ENCODE measurements around the gene RB1.
"Not testable (repeated sequence)": the region's sequence is repeated elsewhere in the genome, so short reads cannot be mapped to it uniquely, and the experiment has no call there.

The RB1 gene

DNA sequence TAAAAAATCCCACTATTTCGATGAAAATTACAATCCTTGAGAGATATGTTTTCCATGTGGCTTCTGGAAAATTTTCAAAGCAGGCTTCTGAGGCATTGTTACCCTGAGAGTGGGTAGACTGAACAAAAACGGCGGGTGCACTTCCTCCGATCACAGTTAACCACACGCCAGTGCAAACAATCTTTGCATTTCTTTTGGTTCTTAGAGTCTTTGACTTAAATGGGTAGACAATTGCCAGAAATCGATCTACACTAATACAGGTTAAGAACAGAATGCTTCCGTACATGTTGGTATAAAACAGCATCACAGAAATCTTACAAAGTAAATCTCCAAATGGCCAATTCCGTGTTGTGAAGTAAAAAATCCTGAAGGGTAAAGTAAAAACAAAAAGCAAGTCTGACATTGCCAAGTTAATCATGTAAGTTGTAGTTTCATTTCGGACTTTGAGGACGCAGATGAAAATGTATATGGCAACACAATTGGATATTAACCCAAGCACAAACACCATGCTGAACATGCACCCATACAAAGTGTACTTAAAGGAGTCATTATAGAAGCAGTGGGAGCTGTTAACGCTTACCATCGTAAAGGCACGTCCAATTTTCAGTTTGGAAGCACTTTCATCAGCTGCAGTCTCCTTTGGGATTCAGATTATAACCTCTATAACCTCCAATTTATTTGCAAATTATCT is 108.4 kb downstream of the RB1 start:
- peak; percentile 71 for DNase-seq

DNA sequence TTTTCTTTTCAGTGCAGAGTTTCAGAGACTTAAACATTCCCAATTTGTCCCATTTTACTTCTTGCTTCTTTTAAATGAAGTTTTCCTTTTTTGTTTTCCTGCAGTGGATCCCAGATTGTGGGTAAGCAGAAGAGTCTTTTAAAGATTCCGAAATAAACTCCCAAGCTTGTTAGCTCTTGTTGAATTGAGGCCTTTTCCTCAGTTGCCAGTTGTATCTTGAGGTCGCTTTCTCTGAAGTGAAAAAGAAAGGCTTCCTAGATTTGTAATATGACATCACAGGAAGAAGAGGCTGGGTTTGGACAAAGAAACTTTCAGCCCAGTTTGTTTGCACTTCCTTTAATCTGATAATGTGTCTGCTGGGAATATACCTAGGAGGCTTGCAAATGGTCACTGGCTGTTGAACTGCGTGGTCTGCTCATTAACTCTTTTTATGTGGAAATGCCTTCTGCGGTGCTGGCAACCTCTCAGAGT is 109.4 kb downstream of the RB1 start, which contains the start of gene LPAR6:
Gene LPAR6, minus strand, starts transcription at position 233 of the 471 bp plus-strand sequence. CDS start 690 bp downstream, outside the sequence.
- peak; percentile 65 for DNase-seq

DNA sequence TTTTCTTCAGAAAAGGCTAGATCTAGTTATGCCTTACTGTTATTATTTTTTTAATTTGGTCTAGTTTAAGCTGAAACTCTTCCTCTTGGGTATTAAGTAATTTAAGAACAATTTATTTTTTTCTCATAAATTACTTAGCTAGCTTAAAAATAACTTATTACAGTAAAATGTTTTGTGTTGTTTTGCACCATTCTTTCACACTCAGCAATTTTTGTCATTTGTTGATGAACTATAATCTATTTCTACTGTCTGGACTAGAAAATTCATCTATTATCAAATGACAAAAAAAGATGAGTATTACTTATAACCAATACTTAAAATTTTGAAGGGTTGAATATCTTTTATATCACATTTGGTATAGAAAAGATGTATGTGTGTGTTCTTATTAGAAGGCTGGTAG is 111.0 kb downstream of the RB1 start:
- no peak for DNase-seq

DNA sequence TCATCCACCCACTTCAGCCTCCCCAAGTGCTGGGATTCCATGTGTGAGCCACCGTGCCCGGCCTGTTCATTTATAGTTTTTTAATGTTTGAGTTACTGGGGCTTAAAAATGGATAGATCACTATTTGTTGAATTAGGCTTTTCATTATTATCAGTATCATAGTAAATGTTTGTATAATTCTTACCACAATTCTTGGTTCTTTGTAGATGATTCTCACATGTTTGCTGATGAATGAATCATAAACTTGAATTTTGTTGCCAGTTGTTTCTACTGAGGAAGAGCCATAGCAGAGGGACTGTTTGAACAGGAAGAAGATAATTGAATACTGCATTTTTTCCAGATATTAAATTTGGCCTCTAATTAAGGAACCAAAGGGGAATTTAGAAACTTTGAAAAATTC is 112.0 kb downstream of the RB1 start:
- DNase-seq: no peak

- not testable (repeated sequence) for DNase-seq
Observed at GRCh38 chr13:48422003-48422402, 118.5 kb downstream of the RB1 start.

DNA sequence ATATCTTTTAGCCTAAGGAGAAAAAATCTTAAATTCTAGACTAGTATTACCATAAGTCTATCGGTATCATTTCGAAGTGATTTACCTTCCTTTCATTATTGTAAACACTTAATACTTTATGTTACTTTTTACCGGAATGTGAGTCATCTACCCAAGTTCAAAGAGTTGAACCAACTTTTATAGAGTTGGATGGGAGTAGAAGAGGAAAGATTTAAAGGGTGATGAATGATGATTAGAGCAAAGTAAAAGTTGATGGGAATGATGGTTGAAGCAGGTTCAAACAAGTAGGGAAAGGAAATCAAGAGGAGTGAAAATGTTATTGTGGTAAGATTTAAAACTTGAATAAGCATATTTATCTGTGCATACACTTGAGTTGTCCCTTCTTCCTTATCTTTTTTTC is 120.7 kb downstream of the RB1 start:
- DNase-seq: no peak

GRCh38 chr13:48426052-48426451 is 122.5 kb downstream of the RB1 start:
- DNase-seq: no peak

GRCh38 chr13:48426755-48427298 is 123.3 kb downstream of the RB1 start:
- not testable (repeated sequence) for DNase-seq

DNA sequence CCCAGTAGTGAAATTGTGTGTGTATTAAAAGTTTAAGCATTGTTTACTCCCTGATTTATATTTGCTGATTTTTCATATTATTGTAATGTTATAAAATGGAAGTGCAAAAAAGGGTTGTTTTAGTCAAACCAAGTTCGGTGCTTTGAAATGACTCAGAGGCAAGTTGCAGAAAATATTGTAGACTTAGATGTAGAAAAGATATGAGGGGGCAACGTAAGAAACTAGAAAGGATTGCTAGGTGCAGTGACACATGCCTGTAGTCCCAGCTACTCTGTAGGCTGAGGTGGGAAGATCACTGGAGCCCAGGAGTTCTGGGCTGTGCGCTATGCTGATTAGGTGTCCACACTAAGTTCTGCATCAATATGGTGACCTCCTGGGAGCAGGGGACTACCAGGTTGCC is 125.5 kb downstream of the RB1 start:
- no peak for DNase-seq

GRCh38 chr13:48429886-48430285 is 126.3 kb downstream of the RB1 start:
- no peak for DNase-seq

- DNase-seq: no peak
Observed at GRCh38 chr13:48431431-48431830, 127.9 kb downstream of the RB1 start.

- no peak for DNase-seq
Observed at GRCh38 chr13:48431987-48432615, 128.6 kb downstream of the RB1 start.

DNA sequence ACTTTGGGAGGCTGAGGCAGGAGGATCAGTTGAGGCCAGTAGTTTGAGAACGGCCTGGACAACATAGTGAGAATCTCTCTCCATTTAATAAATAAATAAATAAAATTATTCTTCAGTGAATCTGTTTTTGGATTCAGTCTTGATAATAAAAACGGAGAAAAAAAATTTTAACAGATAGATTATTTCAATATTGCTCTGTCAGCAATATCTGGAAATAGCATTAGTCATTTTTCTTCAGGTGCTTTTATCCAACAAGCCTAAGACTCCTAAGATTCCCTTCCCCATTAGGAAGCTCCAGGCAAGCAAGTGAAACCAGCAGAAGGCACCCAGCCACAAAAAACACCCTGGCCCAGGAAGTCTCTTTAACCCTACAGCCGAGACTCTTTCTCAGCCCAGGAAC is 130.6 kb downstream of the RB1 start:
- no peak for DNase-seq

- no peak for DNase-seq
Observed at GRCh38 chr13:48436661-48437288, 133.2 kb downstream of the RB1 start.

- DNase-seq: no peak
Observed at GRCh38 chr13:48437371-48437770, 133.8 kb downstream of the RB1 start.

DNA sequence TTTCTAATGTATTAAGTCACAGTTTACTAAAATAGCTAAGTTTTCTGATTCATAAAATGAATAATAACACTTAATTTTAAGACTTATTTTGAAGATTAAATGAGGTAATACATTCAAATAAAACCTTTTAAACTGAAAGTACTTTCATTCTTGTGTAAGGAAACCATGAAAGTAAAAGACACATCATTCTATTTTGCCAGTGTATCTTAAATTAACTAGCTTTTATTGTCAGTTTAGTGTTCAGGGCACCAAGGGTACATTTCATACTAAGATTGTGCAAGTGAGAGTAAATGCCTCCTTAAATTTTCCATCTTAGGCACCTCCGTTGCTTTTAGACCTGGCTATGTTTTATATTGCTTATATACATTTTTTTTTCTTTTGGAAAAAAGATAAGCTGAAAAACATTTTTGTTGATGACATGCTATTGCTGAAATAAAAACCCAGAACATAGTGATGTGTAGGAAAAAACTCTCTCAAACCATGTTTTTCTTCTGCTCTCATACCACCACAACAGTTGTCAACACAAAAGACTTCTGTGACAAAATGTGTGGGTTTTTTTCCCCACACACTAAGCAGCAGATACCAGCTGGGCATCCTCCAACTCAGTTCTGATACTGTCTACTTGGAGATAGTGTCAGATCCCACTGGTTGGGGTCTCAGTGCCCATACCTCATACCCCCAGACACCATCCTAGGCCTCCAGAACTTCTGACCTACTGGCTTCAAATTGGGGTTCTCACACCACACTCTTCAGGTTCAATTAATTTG is 140.1 kb downstream of the RB1 start:
- DNase-seq: no peak

- no peak for DNase-seq
Observed at GRCh38 chr13:48446464-48446863, 142.9 kb downstream of the RB1 start.

- DNase-seq: no peak
Observed at GRCh38 chr13:48448285-48448958, 144.9 kb downstream of the RB1 start.

GRCh38 chr13:48448959-48449614 is 145.5 kb downstream of the RB1 start:
- DNase-seq: no peak

DNA sequence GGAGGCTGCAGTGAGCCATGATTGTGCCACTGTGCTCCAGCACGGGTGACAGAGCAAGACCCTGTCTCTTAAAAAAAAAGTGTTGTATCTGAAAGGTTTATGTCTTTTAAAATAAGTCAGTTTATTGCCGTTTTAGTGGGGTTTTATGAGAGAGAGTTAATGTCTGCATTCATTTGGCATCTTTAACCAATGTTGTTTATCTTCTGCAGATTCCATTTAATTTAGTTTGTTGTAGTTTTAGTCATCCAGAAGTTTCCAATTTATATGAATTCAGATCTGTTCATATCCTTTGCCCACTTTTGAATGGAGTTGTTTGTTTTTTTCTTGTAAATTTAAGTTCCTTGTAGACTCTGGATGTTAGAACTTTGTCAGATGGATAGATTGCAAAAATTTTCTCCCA is 146.1 kb downstream of the RB1 start:
- no peak for DNase-seq

DNA sequence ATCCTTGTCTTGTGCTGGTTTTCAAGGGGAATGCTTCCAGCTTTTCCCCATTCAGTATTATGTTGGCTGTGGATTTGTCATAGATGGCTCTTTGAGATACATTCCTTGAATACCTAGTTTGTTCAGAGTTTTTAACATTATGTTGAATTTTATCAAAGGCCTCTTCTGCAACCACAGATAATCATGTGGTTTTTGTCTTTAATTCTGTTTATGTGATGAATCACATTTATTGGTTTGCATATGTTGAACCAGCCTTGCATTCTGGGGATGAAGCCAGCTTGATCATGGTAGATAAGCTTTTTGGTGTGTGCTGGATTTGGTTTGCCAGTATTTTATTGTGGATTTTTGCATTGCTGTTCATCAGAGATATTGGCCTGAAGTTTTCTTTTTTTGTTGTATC is 147.6 kb downstream of the RB1 start:
- not testable (repeated sequence) for DNase-seq

DNA sequence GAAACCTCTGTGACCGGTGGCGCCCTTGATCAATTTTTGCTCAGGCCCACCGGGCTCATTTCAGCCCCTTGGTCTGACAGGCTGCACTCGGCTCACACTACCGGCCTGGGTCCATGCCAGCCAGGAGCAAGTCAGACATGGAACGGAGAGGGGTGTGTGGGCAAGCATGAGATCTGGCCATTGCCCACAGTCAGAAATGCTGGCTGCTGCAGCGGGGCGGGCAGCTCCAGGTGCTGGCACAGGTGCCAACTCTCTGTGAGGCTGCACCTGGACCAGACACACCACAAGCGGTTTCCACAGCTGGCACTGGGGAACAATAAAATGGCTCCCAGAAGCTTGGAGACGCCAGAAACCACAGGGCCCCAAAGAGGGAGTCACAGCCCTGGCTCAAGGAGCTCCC is 153.0 kb downstream of the RB1 start:
- DNase-seq: no peak

All from activated effector memory CD4-positive, alpha-beta T cell treated with anti-CD3 and anti-CD28 coated beads, Interleukin-2, amount 50 U/mL, for 16 hours (primary cell).